HepG2 (cell line): ENCODE measurements around the gene LAS1L. TPM values are rescaled to one million over a fixed set of nuclear protein-coding genes. Genes with fewer than 3 reads are reported as not detected.

Experiments used
- ATAC-seq: fragments of 200-7000 bp; cut with Tn5 transposase; 3 replicates; pipeline ENCODE4 v1.9.1; 2020; ENCODE audit warnings: mild to moderate bottlenecking, moderate library complexity
- BruUV-seq: library from RNA; stranded (reverse); fragments of 400-500 nt; replicated peaks from 2 replicates; lab custom pipeline; 2021; lab: Mats Ljungman, UMichigan
- CTCF ChIA-PET: fragments of 300-600 bp; formaldehyde crosslinking; extraction: SDS; loops from one replicate; lab custom pipeline; 2021; ENCODE audit warnings: low total read pairs, inconsistent platforms, low intra/inter-chr PET ratio; lab: Yijun Ruan, JAX
- POLR2A ChIA-PET: fragments of 350-600 bp; sonication (Branson Sonifier 250); formaldehyde crosslinking; loops from one replicate; lab custom pipeline; 2020; ENCODE audit warnings: antibody characterized with exemption, inconsistent platforms; lab: Yijun Ruan, JAX
- DNase-seq: peaks from one replicate; pipeline ENCODE4 v3.0.0-alpha.2; 2015; ENCODE audit warnings: low spot score
- FAIRE-seq: peaks from 3 replicates; lab custom pipeline; 2011; peaks lifted over from hg19 to GRCh38; lab: Jason Lieb, UNC
- H2AFZ ChIP-seq: one replicate; pipeline ENCODE4 v1.6.1; 2011; ENCODE audit warnings: low read length, inconsistent platforms
- H3K27ac ChIP-seq: fragments of 300-600 bp; 3 replicates; pipeline ENCODE4 v1.8.0; 2011; ENCODE audit warnings: mixed run types, mild to moderate bottlenecking, mixed read lengths, low read length, inconsistent platforms; ENCODE audit not compliant: insufficient read depth; ENCODE audit errors: extremely low read length
- H3K27me3 ChIP-seq, 2 experiments: fragments of 200-600 bp in 1 of 2; 2 replicates in 1 of 2; 3 replicates in 1 of 2; pipeline versions ENCODE4 v1.6.0 to v1.8.0; 2011; ENCODE audit warnings: low read length in 2 of 2, mild to moderate bottlenecking in 2 of 2, moderate library complexity in 2 of 2, inconsistent platforms in 1 of 2; ENCODE audit not compliant: insufficient read depth in 2 of 2, control insufficient read depth in 1 of 2
- H3K36me3 ChIP-seq, 2 experiments: fragments of 200-600 bp in 1 of 2; replicated peaks in 1 of 2; 2 replicates in 1 of 2; 3 replicates in 1 of 2; pipeline versions ENCODE4 v1.5.1 to v1.8.0; 2011; ENCODE audit warnings: low read length in 2 of 2, inconsistent platforms in 1 of 2; ENCODE audit not compliant: insufficient read depth in 2 of 2, control insufficient read depth in 1 of 2
- H3K4me1 ChIP-seq: 2 replicates; pipeline ENCODE4 v1.5.1; 2012; ENCODE audit warnings: low read length, inconsistent platforms; ENCODE audit not compliant: insufficient read depth
- H3K4me2 ChIP-seq: 2 replicates; pipeline ENCODE4 v1.6.0; 2011; ENCODE audit warnings: low read depth, low read length, inconsistent platforms
- H3K4me3 ChIP-seq, 3 experiments: fragments of 200-600 bp in 1 of 3; sonication (generic), shearing (Covaris generic) in 1 of 3; replicated peaks in 1 of 3; 2 replicates each; pipeline ENCODE4 v1.5.1; 2011 to 2016; ENCODE audit warnings: low read length in 3 of 3, inconsistent platforms in 2 of 3, low read depth in 2 of 3, mild to moderate bottlenecking in 2 of 3, control low read depth in 1 of 3, mixed read lengths in 1 of 3; ENCODE audit not compliant: insufficient read depth in 1 of 3
- H3K79me2 ChIP-seq: one replicate; pipeline ENCODE4 v1.6.1; 2011; ENCODE audit warnings: low read length, inconsistent platforms; ENCODE audit not compliant: insufficient read depth
- H3K9ac ChIP-seq: 2 replicates; pipeline ENCODE4 v1.6.0; 2011; ENCODE audit warnings: mild to moderate bottlenecking, low read depth, low read length, inconsistent platforms; ENCODE audit not compliant: insufficient read depth
- H3K9me3 ChIP-seq: 2 replicates; pipeline ENCODE4 v1.5.1; 2012; ENCODE audit warnings: mild to moderate bottlenecking, low read length
- H4K20me1 ChIP-seq: 2 replicates; pipeline ENCODE4 v1.6.0; 2011; ENCODE audit warnings: inconsistent platforms, mild to moderate bottlenecking, low read length, moderate library complexity; ENCODE audit not compliant: insufficient read depth
- ATF7 ChIP-seq, 2 experiments: fragments of 450-650 bp in 1 of 2; sonication (generic) in 1 of 2; formaldehyde crosslinking in 1 of 2; IDR thresholded peaks; 2 replicates each; pipeline versions ENCODE4 v1.4.0 to v1.6.1; 2016 to 2020; ENCODE audit warnings: antibody characterized with exemption in 1 of 2, mild to moderate bottlenecking in 1 of 2, missing genetic modification reagents in 1 of 2
- ETV6 ChIP-seq: sonication (generic); formaldehyde crosslinking; conservative IDR thresholded peaks from 2 replicates; pipeline ENCODE4 v1.4.0; 2020; ENCODE audit warnings: missing genetic modification reagents
- FOSL1 ChIP-seq: sonication (generic); formaldehyde crosslinking; IDR thresholded peaks from 2 replicates; pipeline ENCODE4 v1.9.0; 2021; ENCODE audit warnings: missing genetic modification reagents, borderline replicate concordance
- FOXO1 ChIP-seq: sonication (generic); formaldehyde crosslinking; IDR thresholded peaks from 2 replicates; pipeline ENCODE4 v1.4.0; 2020; ENCODE audit warnings: missing genetic modification reagents
- HNRNPK ChIP-seq: fragments of 200-400 bp; formaldehyde crosslinking; IDR thresholded peaks from 2 replicates; pipeline ENCODE4 v1.6.1; 2018; ENCODE audit warnings: low read length, low read depth, moderate library complexity, mild to moderate bottlenecking; ENCODE audit not compliant: poor library complexity, severe bottlenecking
- JUND ChIP-seq: sonication (generic); formaldehyde crosslinking; IDR thresholded peaks from 2 replicates; pipeline ENCODE4 v1.8.0; 2022; ENCODE audit warnings: mild to moderate bottlenecking, missing genetic modification reagents
- KMT2B ChIP-seq: IDR thresholded peaks from 2 replicates; pipeline ENCODE4 v1.6.1; 2016; ENCODE audit warnings: missing genetic modification reagents, missing compliant biosample characterization
- TFAP4 ChIP-seq: sonication (generic); IDR thresholded peaks from 2 replicates; pipeline ENCODE4 v1.6.1; 2016; ENCODE audit warnings: low read depth, borderline replicate concordance
- ZBTB1 ChIP-seq: sonication (generic); formaldehyde crosslinking; IDR thresholded peaks from 2 replicates; pipeline ENCODE4 v1.4.0; 2020; ENCODE audit warnings: missing genetic modification reagents, borderline replicate concordance
- ZNF17 ChIP-seq: sonication (generic); formaldehyde crosslinking; IDR thresholded peaks from 2 replicates; pipeline ENCODE4 v1.5.0; 2020; ENCODE audit warnings: mild to moderate bottlenecking, missing genetic modification reagents
- ZNF737 ChIP-seq: sonication (generic); formaldehyde crosslinking; IDR thresholded peaks from 2 replicates; pipeline ENCODE4 v1.5.0; 2020; ENCODE audit warnings: missing genetic modification reagents, mild to moderate bottlenecking, borderline replicate concordance
- WGBS: methylation state at CpG from one replicate; pipeline ENCODE4 v1.1.6; 2017; ENCODE audit warnings: low lambda C conversion rate; 5-methylcytosine and 5-hydroxymethylcytosine counted together
- in situ Hi-C: cut with HindIII; loops from 2 replicates; pipeline ENCODE4 v1.10.0; 2017; ENCODE audit warnings: low pct_unique_long_range_greater_than_20kb; ENCODE audit not compliant: extremely low pct_ligation_motif_present
- intact Hi-C: fragments of 100-400 bp; cut with micrococcal nuclease; formaldehyde crosslinking; loops from one replicate; pipeline ENCODE4 v1.10.0; 2022; ENCODE audit not compliant: unreplicated experiment
- polyA plus RNA-seq, 8 experiments: library from polyadenylated mRNA; depleted of rRNA in 3 of 8; stranded (reverse) in 7 of 8; unstranded in 1 of 8; fragments of >200 nt; fragmentation: Illumina TruSeq in 4 of 8; extraction: Trizol in 4 of 8; gene quantifications; 2 replicates each; pipeline versions ENCODE4 v1.2.1 to v1.2.3, GENCODE V29; 2011 to 2016; ENCODE audit warnings: low read depth in 4 of 8, missing spikeins in 1 of 8, mixed read lengths in 1 of 8; ENCODE audit not compliant: insufficient read depth in 1 of 8
- total RNA-seq, 5 experiments: library from RNA; depleted of rRNA; stranded (reverse); fragments of >200 nt; fragmentation: Illumina TruSeq; extraction: Trizol; gene quantifications; 2 replicates each; pipeline ENCODE4 v1.2.3, GENCODE V29; 2016; ENCODE audit warnings: low read depth in 1 of 5
- TF ChIP-seq, protein P1 (sequence below): IDR thresholded peaks from 2 replicates; pipeline ENCODE4 v1.6.1; 2016; ENCODE audit warnings: low read depth, borderline replicate concordance

The LAS1L gene
- total and polyA plus RNA-seq, 2 of the 13 experiments (the other 11 are each of a cell fraction or from before 2014, with no cell fraction given): 18.1 to 33.3 TPM

DNA sequence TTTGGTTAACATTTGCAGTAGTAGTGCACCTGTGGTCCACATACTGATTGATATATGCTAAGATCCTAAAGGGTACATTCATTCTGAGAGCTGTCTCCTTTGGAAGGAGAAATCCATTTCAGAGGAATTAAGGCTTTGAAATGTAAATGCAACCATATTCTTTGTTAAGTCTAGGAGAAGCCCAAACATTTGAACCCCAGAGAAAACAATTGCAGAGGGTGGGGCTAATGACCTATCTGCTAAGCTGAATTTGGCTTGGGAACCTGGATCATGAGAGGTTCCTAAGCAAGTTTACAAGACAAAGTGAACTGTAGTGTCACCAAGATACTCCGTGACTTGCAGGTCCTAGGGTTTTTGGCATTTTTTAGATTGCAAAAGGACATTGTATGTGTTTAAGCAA is 41.2 kb downstream of the LAS1L start:
- Histone ChIP-seq H3K27me3 (no peaks in the 10 kb centered on the region), H3K27ac (no peak overlapping the region), H3K4me2 (no peak overlapping the region), H3K9ac (no peak overlapping the region), H3K4me1 (no peaks in the 10 kb centered on the region), H3K79me2 (no peaks in the 10 kb centered on the region), H3K4me3 (no peak overlapping the region), H2AFZ (no peak overlapping the region), H3K36me3 (no peaks in the 10 kb centered on the region), H3K9me3 (no peaks in the 10 kb centered on the region), H4K20me1 (no peaks in the 10 kb centered on the region)
- TF ChIP-seq ZBTB1: no peak
- no peak for TF ChIP-seq KMT2B
- no peak for TF ChIP-seq JUND (CRISPR knock-in tag)
- no peak for TF ChIP-seq FOSL1 (CRISPR knock-in tag)
- no peak for TF ChIP-seq HNRNPK
- no peak for TF ChIP-seq FOXO1
- no peak for TF ChIP-seq ZNF737
- TF ChIP-seq, protein P1, sequence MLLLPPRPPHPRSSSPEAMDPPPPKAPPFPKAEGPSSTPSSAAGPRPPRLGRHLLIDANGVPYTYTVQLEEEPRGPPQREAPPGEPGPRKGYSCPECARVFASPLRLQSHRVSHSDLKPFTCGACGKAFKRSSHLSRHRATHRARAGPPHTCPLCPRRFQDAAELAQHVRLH (CRISPR knock-in tag): no peak
- no peak for TF ChIP-seq ZNF17
- intact Hi-C loops (no loop called here), in situ Hi-C loops (no loop called here)
- ATAC-seq: no peak
- ChIA-PET CTCF (no interaction called here), POLR2A (no interaction called here)
- WGBS: 100% methylated on average over 1 of the region's 1 CpG
- BruUV-seq: no TSS peak
- FAIRE-seq: no peak
- no peak for DNase-seq

- H3K36me3 ChIP-seq: no peaks in the 10 kb centered on the region
- no peaks in the 10 kb centered on the region for H3K27me3 ChIP-seq
- no peak overlapping the region for H3K4me2 ChIP-seq
- H4K20me1 ChIP-seq: no peaks in the 10 kb centered on the region
- TF ChIP-seq TFAP4: no peak
- peak; percentile 58 for TF ChIP-seq ATF7 (IDR thresholded peaks at IDR 0.05)
- no peak for TF ChIP-seq ATF7 (CRISPR knock-in tag; IDR thresholded peaks at IDR 0.05)
- TF ChIP-seq ETV6 (CRISPR knock-in tag): no peak
- no peak overlapping the region for H3K27ac ChIP-seq
- H2AFZ ChIP-seq: no peak overlapping the region
- BruUV-seq: no TSS peak
- ChIA-PET POLR2A (no interaction called here), CTCF (no interaction called here)
- intact Hi-C loops: no loop called here
- H3K9ac ChIP-seq: no peak overlapping the region
- no peak for ATAC-seq
- in situ Hi-C loops: no loop called here
- FAIRE-seq: no peak
- no peaks in the 10 kb centered on the region for H3K4me1 ChIP-seq
- no peak overlapping the region for H3K4me3 ChIP-seq
- WGBS: 100% methylated on average over 3 of the region's 3 CpGs
- DNase-seq: no peak
- H3K9me3 ChIP-seq: no peaks in the 10 kb centered on the region
- H3K79me2 ChIP-seq: no peaks in the 10 kb centered on the region
Measured at GRCh38 chrX:65491620-65492019, 43.0 kb downstream of the LAS1L start.
